Measurements from ENCODE around the gene SASH1.

- TF ChIP-seq, protein P1, sequence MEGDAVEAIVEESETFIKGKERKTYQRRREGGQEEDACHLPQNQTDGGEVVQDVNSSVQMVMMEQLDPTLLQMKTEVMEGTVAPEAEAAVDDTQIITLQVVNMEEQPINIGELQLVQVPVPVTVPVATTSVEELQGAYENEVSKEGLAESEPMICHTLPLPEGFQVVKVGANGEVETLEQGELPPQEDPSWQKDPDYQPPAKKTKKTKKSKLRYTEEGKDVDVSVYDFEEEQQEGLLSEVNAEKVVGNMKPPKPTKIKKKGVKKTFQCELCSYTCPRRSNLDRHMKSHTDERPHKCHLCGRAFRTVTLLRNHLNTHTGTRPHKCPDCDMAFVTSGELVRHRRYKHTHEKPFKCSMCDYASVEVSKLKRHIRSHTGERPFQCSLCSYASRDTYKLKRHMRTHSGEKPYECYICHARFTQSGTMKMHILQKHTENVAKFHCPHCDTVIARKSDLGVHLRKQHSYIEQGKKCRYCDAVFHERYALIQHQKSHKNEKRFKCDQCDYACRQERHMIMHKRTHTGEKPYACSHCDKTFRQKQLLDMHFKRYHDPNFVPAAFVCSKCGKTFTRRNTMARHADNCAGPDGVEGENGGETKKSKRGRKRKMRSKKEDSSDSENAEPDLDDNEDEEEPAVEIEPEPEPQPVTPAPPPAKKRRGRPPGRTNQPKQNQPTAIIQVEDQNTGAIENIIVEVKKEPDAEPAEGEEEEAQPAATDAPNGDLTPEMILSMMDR (IDR thresholded peaks at IDR 0.05; ENCODE audit: low read length) = no peak
- no peak for TF ChIP-seq EZH2 (IDR thresholded peaks at IDR 0.05; ENCODE audit: borderline replicate concordance, low read length)
Measured at GRCh38 chr6:148379481-148379880, 36.8 kb downstream of the SASH1 start.
